WTC11 (cell line): ENCODE measurements around the gene BACH2. TPM values are rescaled to one million over a fixed set of nuclear protein-coding genes. Genes with fewer than 3 reads are reported as not detected.

Experiments
- ATAC-seq: fragments of 200-7000 bp; cut with Tn5 transposase; 2 replicates; pipeline ENCODE4 v1.10.0; 2021; ENCODE audit warnings: mild to moderate bottlenecking, moderate library complexity
- CTCF ChIA-PET: fragments of 300-600 bp; sonication (Branson Sonifier 250); formaldehyde crosslinking; loops from one replicate; lab custom pipeline; 2021; ENCODE audit warnings: antibody characterized with exemption; lab: Charles Lee
- POLR2A ChIA-PET: fragments of 350-600 bp; sonication (Branson Sonifier 250); formaldehyde crosslinking; loops from one replicate; lab custom pipeline; 2021; ENCODE audit warnings: antibody characterized with exemption; lab: Charles Lee
- DNase-seq: peaks from one replicate; pipeline ENCODE4 v3.0.0; 2021; ENCODE audit warnings: low spot score
- H3K27ac Mint-ChIP-seq: 2 replicates; pipeline ENCODE4 v1.8.0; 2021; ENCODE audit warnings: mixed read lengths
- H3K27me3 Mint-ChIP-seq: 2 replicates; pipeline ENCODE4 v1.8.0; 2021; ENCODE audit warnings: low read depth, mild to moderate bottlenecking, moderate library complexity, mixed read lengths
- H3K36me3 Mint-ChIP-seq: 2 replicates; pipeline ENCODE4 v1.8.0; 2021; ENCODE audit warnings: mixed read lengths
- H3K4me1 Mint-ChIP-seq: 2 replicates; pipeline ENCODE4 v1.8.0; 2022; ENCODE audit warnings: mixed read lengths
- H3K4me3 Mint-ChIP-seq: 2 replicates; pipeline ENCODE4 v1.8.0; 2021; ENCODE audit warnings: mild to moderate bottlenecking, moderate library complexity, mixed read lengths
- H3K9me3 Mint-ChIP-seq: 2 replicates; pipeline ENCODE4 v1.8.0; 2021; ENCODE audit warnings: mixed read lengths
- ELF4 ChIP-seq: sonication (generic); formaldehyde crosslinking; IDR thresholded peaks from 2 replicates; pipeline ENCODE4 v1.8.1; 2022; ENCODE audit warnings: low read depth, mild to moderate bottlenecking, moderate library complexity, missing genetic modification reagents
- ESRRA ChIP-seq: sonication (generic); formaldehyde crosslinking; IDR thresholded peaks from 2 replicates; pipeline ENCODE4 v1.8.1; 2022; ENCODE audit warnings: mild to moderate bottlenecking, missing genetic modification reagents, borderline replicate concordance
- ETV6 ChIP-seq: sonication (generic); formaldehyde crosslinking; IDR thresholded peaks from 2 replicates; pipeline ENCODE4 v1.8.1; 2022; ENCODE audit warnings: mild to moderate bottlenecking, missing genetic modification reagents
- FOXJ3 ChIP-seq: sonication (generic); formaldehyde crosslinking; IDR thresholded peaks from 2 replicates; pipeline ENCODE4 v1.9.0; 2021; ENCODE audit warnings: missing genetic modification reagents, mild to moderate bottlenecking, borderline replicate concordance
- FOXP1 ChIP-seq: sonication (generic); formaldehyde crosslinking; IDR thresholded peaks from 2 replicates; pipeline ENCODE4 v1.8.0; 2022; ENCODE audit warnings: missing genetic modification reagents, mild to moderate bottlenecking, moderate library complexity, borderline replicate concordance
- HMGA2 ChIP-seq: fragments of 250-450 bp; sonication (Bioruptor Pico); IDR thresholded peaks from 2 replicates; pipeline ENCODE4 v1.4.0; 2021; ENCODE audit warnings: mild to moderate bottlenecking, moderate library complexity
- MAX ChIP-seq: sonication (generic); formaldehyde crosslinking; IDR thresholded peaks from 2 replicates; pipeline ENCODE4 v1.8.0; 2022; ENCODE audit warnings: mild to moderate bottlenecking, missing genetic modification reagents
- NR1H2 ChIP-seq: sonication (generic); formaldehyde crosslinking; IDR thresholded peaks from 2 replicates; pipeline ENCODE4 v1.9.0; 2021; ENCODE audit warnings: mild to moderate bottlenecking, moderate library complexity, missing genetic modification reagents
- NR3C1 ChIP-seq: sonication (generic); formaldehyde crosslinking; conservative IDR thresholded peaks from 2 replicates; pipeline ENCODE4 v1.8.1; 2023; ENCODE audit warnings: low read depth, mild to moderate bottlenecking, missing genetic modification reagents
- OVOL2 ChIP-seq: fragments of 250-450 bp; sonication (Bioruptor Pico); IDR thresholded peaks from 2 replicates; pipeline ENCODE4 v1.9.0; 2021; ENCODE audit warnings: mild to moderate bottlenecking, borderline replicate concordance
- PRRX2 ChIP-seq: fragments of 250-450 bp; sonication (Bioruptor Pico); IDR thresholded peaks from 2 replicates; pipeline ENCODE4 v1.8.0; 2021; ENCODE audit warnings: mild to moderate bottlenecking
- SMAD3 ChIP-seq: sonication (generic); formaldehyde crosslinking; IDR thresholded peaks from 2 replicates; pipeline ENCODE4 v1.8.0; 2022; ENCODE audit warnings: missing genetic modification reagents, mild to moderate bottlenecking, borderline replicate concordance
- STAT6 ChIP-seq: sonication (generic); formaldehyde crosslinking; conservative IDR thresholded peaks from 2 replicates; pipeline ENCODE4 v1.8.1; 2023; ENCODE audit warnings: mild to moderate bottlenecking, low read depth, missing genetic modification reagents, moderate library complexity
- TCF7 ChIP-seq: sonication (generic); formaldehyde crosslinking; IDR thresholded peaks from 2 replicates; pipeline ENCODE4 v1.8.0; 2022; ENCODE audit warnings: mild to moderate bottlenecking, low read depth, missing genetic modification reagents, moderate library complexity
- TP53 ChIP-seq: sonication (generic); formaldehyde crosslinking; IDR thresholded peaks from 2 replicates; pipeline ENCODE4 v1.8.1; 2023; ENCODE audit warnings: mild to moderate bottlenecking, missing genetic modification reagents
- ZNF138 ChIP-seq: sonication (generic); formaldehyde crosslinking; conservative IDR thresholded peaks from 2 replicates; pipeline ENCODE4 v1.8.1; 2022; ENCODE audit warnings: mild to moderate bottlenecking, moderate library complexity, missing genetic modification reagents
- total RNA-seq: library from RNA; stranded (reverse); gene quantifications from 3 replicates; pipeline ENCODE4 v1.2.3, GENCODE V29; 2021
- TF ChIP-seq, protein P1 (sequence below): sonication (generic); formaldehyde crosslinking; conservative IDR thresholded peaks from 2 replicates; pipeline ENCODE4 v1.8.1; 2022; ENCODE audit warnings: mild to moderate bottlenecking, missing genetic modification reagents
- TF ChIP-seq, protein P2 (sequence below): sonication (generic); formaldehyde crosslinking; IDR thresholded peaks from 2 replicates; pipeline ENCODE4 v1.8.1; 2022; ENCODE audit warnings: low read depth, missing genetic modification reagents, borderline replicate concordance
- TF ChIP-seq, protein P3 (sequence below): sonication (generic); formaldehyde crosslinking; IDR thresholded peaks from 2 replicates; pipeline ENCODE4 v1.8.1; 2023; ENCODE audit warnings: mild to moderate bottlenecking, missing genetic modification reagents
- TF ChIP-seq, protein P4 (sequence below): sonication (generic); formaldehyde crosslinking; IDR thresholded peaks from 2 replicates; pipeline ENCODE4 v1.8.1; 2023; ENCODE audit warnings: mild to moderate bottlenecking, moderate library complexity, missing genetic modification reagents
- TF ChIP-seq, protein P5 (sequence below): sonication (generic); formaldehyde crosslinking; IDR thresholded peaks from 2 replicates; pipeline ENCODE4 v1.8.1; 2022; ENCODE audit warnings: mild to moderate bottlenecking, missing genetic modification reagents, moderate library complexity, borderline replicate concordance

The BACH2 gene
- total RNA-seq, 1 experiment from 2014 or later: 5.9 TPM

GRCh38 chr6:89952105-89952671 is 344.5 kb downstream of the BACH2 start:
- DNase-seq (no peak), ATAC-seq (no peak)
- Mint-ChIP-seq H3K27ac (no peak overlapping the region), H3K4me1 (peaks cover 6% of the 10 kb centered on the region)
- TF ChIP-seq STAT6: no peak
- TF ChIP-seq MAX (CRISPR knock-in tag): no peak
- TF ChIP-seq ESRRA (CRISPR knock-in tag): no peak
- TF ChIP-seq, all 79 proteins: peak for 0
- ChIA-PET POLR2A (no interaction called here), CTCF (interaction anchor here (1.0 to 3.9 kb wide), 6 partner anchors 11 to 527 kb away, joined by 3 to 42 read pairs (median 5); no protein-coding TSS in a partner anchor)
- H3K4me3 Mint-ChIP-seq: no peak overlapping the region
- H3K27me3 Mint-ChIP-seq: no peaks in the 10 kb centered on the region
- no peaks in the 10 kb centered on the region for H3K9me3 Mint-ChIP-seq
- H3K36me3 Mint-ChIP-seq: no peaks in the 10 kb centered on the region

- ATAC-seq: peak; percentile 91
- H3K4me3 Mint-ChIP-seq: no peak overlapping the region
- ChIA-PET CTCF (interaction anchor here (0.6 to 3.9 kb wide), 8 partner anchors 11 to 527 kb away, joined by 3 to 42 read pairs (median 4); no protein-coding TSS in a partner anchor), POLR2A (no interaction called here)
- no peaks in the 10 kb centered on the region for H3K27me3 Mint-ChIP-seq
- peaks cover 6% of the 10 kb centered on the region for H3K4me1 Mint-ChIP-seq
- TF ChIP-seq ZNF138 (CRISPR knock-in tag) (no peak), ELF4 (no peak), NR1H2 (CRISPR knock-in tag) (no peak), ETV6 (CRISPR knock-in tag) (no peak), FOXJ3 (CRISPR knock-in tag) (no peak), OVOL2 (CRISPR knock-in tag) (no peak), FOXP1 (CRISPR knock-in tag) (no peak), SMAD3 (no peak), TCF7 (CRISPR knock-in tag) (no peak), PRRX2 (CRISPR knock-in tag) (no peak), HMGA2 (CRISPR knock-in tag) (no peak), TP53 (no peak), NR3C1 (CRISPR knock-in tag) (no peak), STAT6 (no peak)
- TF ChIP-seq, protein P1, sequence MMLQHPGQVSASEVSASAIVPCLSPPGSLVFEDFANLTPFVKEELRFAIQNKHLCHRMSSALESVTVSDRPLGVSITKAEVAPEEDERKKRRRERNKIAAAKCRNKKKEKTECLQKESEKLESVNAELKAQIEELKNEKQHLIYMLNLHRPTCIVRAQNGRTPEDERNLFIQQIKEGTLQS (CRISPR knock-in tag): no peak
- TF ChIP-seq, protein P2, sequence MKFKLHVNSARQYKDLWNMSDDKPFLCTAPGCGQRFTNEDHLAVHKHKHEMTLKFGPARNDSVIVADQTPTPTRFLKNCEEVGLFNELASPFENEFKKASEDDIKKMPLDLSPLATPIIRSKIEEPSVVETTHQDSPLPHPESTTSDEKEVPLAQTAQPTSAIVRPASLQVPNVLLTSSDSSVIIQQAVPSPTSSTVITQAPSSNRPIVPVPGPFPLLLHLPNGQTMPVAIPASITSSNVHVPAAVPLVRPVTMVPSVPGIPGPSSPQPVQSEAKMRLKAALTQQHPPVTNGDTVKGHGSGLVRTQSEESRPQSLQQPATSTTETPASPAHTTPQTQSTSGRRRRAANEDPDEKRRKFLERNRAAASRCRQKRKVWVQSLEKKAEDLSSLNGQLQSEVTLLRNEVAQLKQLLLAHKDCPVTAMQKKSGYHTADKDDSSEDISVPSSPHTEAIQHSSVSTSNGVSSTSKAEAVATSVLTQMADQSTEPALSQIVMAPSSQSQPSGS (CRISPR knock-in tag): no peak
- TF ChIP-seq, protein P3, sequence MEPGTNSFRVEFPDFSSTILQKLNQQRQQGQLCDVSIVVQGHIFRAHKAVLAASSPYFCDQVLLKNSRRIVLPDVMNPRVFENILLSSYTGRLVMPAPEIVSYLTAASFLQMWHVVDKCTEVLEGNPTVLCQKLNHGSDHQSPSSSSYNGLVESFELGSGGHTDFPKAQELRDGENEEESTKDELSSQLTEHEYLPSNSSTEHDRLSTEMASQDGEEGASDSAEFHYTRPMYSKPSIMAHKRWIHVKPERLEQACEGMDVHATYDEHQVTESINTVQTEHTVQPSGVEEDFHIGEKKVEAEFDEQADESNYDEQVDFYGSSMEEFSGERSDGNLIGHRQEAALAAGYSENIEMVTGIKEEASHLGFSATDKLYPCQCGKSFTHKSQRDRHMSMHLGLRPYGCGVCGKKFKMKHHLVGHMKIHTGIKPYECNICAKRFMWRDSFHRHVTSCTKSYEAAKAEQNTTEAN (CRISPR knock-in tag): no peak
- TF ChIP-seq, protein P4, sequence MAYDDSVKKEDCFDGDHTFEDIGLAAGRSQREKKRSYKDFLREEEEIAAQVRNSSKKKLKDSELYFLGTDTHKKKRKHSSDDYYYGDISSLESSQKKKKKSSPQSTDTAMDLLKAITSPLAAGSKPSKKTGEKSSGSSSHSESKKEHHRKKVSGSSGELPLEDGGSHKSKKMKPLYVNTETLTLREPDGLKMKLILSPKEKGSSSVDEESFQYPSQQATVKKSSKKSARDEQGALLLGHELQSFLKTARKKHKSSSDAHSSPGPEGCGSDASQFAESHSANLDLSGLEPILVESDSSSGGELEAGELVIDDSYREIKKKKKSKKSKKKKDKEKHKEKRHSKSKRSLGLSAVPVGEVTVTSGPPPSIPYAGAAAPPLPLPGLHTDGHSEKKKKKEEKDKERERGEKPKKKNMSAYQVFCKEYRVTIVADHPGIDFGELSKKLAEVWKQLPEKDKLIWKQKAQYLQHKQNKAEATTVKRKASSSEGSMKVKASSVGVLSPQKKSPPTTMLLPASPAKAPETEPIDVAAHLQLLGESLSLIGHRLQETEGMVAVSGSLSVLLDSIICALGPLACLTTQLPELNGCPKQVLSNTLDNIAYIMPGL (CRISPR knock-in tag): no peak
- TF ChIP-seq, protein P5, sequence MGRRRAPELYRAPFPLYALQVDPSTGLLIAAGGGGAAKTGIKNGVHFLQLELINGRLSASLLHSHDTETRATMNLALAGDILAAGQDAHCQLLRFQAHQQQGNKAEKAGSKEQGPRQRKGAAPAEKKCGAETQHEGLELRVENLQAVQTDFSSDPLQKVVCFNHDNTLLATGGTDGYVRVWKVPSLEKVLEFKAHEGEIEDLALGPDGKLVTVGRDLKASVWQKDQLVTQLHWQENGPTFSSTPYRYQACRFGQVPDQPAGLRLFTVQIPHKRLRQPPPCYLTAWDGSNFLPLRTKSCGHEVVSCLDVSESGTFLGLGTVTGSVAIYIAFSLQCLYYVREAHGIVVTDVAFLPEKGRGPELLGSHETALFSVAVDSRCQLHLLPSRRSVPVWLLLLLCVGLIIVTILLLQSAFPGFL (CRISPR knock-in tag): no peak
- no peaks in the 10 kb centered on the region for H3K36me3 Mint-ChIP-seq
- no peak overlapping the region for H3K27ac Mint-ChIP-seq
- DNase-seq: peak; percentile 50
- H3K9me3 Mint-ChIP-seq: no peaks in the 10 kb centered on the region
Measured at GRCh38 chr6:89951574-89952104, 345.0 kb downstream of the BACH2 start.
